Hematopoietic multipotent progenitor cell treated with erythropoietin and hydrocortisone succinate and interleukin-3 and kit ligand, for 17 days (in vitro differentiated cells): ENCODE measurements around the gene CCPG1.

Source experiments
- DNase-seq: peaks from one replicate; pipeline ENCODE4 v3.0.0-alpha.2; 2015; ENCODE audit warnings: low spot score

Gene CCPG1

DNA sequence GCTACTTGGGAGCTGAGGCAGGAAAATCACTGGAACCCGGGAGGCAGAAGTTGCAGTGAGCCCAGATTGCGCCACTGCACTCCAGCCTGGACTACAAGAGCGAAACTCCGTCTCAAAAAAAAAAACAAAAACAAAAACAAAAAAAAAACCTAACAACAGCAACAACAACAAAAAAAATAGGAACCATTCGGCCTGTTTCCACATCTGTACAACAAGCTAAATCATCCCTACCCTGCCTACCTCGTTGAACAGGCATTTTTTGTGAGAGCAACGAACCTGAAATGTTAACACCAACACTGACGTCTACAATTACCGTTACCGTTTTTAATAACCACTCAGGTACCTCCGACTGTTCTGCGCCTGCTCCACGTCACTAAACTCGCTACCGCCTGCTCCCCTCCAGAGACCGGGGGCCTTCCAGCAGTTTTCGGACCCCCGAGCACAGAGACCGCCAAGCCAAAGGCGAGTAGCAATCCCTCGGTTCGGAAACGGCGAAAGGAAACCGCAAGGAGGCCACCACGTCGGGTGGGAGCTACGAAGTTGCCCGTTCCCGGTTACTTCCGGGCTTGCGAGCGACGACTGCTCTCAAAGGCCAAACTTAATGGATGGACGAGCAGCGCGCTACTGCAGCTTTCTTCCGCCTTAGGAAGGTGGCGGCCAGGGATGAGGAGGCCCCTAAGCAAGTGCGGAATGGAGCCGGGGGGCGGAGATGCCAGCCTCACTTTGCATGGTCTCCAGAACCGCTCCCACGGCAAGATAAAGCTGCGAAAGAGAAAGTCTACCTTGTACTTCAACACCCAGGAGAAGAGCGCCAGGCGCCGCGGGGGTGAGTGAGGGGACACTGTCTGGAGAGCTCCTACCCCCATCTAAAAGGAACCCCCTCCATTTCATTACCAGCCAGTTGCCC lies 89.3 kb downstream of the CCPG1 start, which contains the start of the genes PIGB and PIGBOS1:
PIGB (plus strand) TSS at position 635 of the 907 bp plus-strand sequence; CDS start at position 664, 29 bp downstream.
PIGBOS1 (minus strand) TSS at position 536 of the 907 bp plus-strand sequence. CDS start 1,331 bp downstream, outside the sequence.
- DNase-seq: peak; percentile 71
